HT1080 (cell line): Measurements from ENCODE around the gene HHATL. TPM values are rescaled to one million over a fixed set of nuclear protein-coding genes. Genes with fewer than 3 reads are reported as not detected.

Experiments used
- DNase-seq: peaks from one replicate; pipeline ENCODE4 v3.0.0-alpha.2; 2015; ENCODE audit warnings: low read depth
- total RNA-seq: library from RNA; depleted of rRNA; stranded (reverse); fragments of >200 nt; shearing (Covaris generic); gene quantifications from 2 replicates; pipeline ENCODE4 v1.2.3, GENCODE V29; 2014; rRNA removed

Gene HHATL
- total RNA-seq, 1 experiment from 2014 or later: not detected

DNA sequence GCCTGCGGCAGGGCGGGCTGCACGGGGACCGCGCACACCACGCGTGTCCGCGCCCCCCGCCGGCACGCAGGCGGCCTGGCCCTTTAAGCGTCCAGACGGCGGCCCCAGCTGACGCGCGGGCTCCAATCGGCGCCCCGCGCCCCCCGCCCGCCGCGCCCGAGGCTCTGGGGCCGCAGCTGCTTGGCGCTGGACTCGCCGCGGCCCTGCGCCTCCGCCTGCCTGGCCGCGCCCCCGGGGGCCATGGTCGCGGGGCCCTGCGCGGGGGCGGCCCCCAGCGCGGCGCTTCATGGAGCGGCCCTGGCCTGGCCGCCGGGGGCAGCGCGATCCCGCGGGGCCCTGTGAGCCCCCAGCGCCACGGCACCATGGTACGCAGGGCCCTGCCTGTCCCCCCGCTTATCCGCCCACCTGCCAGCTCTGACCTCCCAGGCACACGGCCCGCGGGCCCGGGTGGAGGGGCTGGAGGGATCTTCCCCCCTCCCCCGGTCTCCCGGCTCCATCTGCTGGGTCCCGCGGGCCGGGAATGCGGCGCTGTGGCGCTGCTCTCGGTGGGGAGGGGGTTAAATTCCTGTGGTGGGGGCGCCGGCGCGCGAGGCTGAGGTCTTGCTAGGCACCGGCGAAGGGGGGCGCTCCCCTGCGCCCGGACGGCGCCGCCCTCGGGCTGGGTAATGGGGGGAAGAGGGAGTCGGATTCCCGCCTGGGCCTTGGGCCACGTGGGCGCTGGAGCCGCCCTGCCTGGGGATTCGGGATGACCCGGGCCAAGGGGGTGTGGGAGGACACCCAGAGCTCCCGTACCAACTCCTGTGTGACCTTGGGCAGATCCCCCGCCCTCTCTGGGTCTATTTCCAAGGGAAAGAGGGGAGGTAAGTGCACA, 48.0 kb downstream of the HHATL start:
- DNase-seq: peak; percentile 50

- DNase-seq: peak; percentile 21
Measured at GRCh38 chr3:42653560-42654330, 48.9 kb downstream of the HHATL start, which contains the start of gene ZBTB47. Gene ZBTB47, plus strand, starts transcription at chr3:42653697. Its CDS starts 4,659 bp downstream, at chr3:42658356.

- peak; percentile 21 for DNase-seq
Measured at GRCh38 chr3:42653303-42653559, 49.4 kb downstream of the HHATL start.

DNA sequence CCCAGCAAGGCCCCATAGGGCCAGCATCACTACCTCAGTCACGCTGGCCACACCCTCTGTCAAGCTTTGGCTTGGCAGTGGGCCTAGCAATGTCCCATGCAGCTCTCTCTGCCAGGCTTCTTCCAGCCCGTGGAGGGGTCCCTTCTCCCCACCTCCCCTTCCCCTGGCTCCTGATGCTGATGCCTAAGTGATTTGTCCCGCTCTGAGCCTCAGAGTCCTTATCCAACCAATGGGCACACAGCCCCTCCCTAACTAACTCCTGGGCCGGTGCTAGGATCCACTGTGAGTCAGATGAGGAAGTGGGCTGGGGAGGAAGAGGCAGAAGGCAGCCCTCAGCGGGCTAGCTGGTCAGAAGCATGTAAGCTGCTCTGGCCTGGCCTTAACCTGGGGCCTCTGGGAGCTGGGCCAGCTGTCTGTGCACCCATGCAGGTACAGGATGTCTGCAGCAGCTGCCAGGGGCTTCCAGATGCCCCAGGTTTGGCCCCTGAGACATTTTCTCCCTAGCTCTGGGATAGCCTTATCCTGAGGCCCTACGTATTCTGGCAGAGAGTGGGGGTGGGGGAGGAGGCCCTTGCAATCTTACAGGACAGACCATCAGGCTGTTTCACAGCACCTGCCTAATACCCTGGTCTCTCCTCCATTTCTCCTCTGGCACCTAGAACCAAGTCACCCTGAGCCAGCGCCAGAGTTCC, 49.8 kb downstream of the HHATL start:
- DNase-seq: peak; percentile 93

GRCh38 chr3:42652251-42652610, 50.4 kb downstream of the HHATL start:
- DNase-seq: no peak

GRCh38 chr3:42651248-42652091, 51.1 kb downstream of the HHATL start:
- DNase-seq: peak; percentile 75

DNA sequence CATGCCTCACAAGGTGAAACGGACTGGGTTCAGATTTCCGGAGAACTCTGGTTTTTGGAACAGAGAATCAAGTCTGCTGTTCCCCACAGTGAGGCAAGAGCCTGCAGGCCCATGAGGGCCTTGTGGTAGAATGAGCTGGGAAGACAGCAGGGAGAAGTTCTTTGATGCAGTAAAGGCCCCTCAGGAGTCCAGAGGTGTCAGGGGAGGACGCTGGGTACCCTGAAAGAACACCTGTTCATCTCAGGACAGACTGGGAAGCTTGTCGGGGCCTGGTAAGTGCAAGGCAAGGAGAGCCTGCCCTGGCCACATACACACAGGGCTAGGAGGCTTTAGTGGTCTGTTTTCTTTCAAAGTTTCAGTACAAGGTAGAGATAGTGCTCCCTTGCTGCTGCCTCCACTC, 52.8 kb downstream of the HHATL start:
- no peak for DNase-seq

DNA sequence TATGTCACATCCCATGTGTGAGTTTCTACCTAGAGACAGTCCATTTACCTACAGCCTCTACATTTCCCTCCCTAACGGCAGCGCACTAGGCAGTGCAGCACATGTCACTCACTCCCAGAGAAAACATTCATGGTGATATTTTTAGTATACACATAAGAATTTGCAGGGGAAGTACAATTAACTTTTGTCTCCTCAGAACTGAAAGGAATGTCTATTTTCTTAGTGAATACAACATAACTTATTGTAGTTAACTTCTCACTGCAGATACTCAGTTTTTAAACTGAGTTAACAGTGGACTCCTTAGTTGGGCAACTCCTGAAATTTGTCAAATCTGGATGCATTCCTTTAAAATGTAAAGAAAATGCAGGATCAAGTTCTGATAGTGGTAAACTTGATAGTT, 53.6 kb downstream of the HHATL start:
- DNase-seq: no peak

DNA sequence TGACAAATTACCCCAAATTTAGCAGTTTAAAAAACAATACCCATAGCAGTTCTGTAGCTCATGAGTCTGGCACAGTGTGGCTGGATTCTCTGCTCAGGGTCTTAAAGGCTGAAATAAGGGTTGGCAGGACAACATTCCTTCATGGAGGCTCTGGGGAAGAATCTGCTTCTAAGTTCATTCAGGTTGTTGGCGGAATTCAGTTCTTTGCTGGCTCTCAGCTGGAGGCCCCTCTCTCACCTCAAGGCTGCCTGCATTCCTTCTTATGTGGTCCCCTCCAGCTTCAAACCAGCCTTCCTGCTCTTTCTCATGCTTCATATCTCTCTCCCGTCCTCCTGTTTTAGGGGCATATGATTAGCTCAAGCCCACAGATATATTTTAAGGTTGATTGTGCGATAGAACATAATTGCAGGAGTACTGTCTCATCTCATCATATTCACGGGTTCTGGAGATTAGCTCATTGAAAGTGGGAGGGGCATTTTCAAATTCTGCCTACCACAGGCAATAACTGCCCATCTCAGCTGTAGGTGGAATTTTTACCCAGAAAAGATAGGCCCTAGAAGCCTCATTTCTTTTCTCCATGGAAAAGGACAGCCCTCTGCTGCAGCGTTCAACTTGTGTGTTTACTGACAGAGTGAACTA, 54.7 kb downstream of the HHATL start:
- no peak for DNase-seq

Other genes starting within 250 kb of the HHATL start
- gene VIPR1, start 200.2 kb downstream of the HHATL start, total RNA-seq: not detected in 2 replicates
- 56.5 and 65.0 TPM in 2 replicates for gene SEC22C, start 120.8 kb downstream of the HHATL start, total RNA-seq
- gene SS18L2, start 111.9 kb downstream of the HHATL start, total RNA-seq: 45.1 and 45.3 TPM in 2 replicates
- gene NKTR, start 102.1 kb downstream of the HHATL start, total RNA-seq: 12.8 and 16.1 TPM in 2 replicates
- 13.0 and 16.4 TPM in 2 replicates for gene ZBTB47, start 49.1 kb downstream of the HHATL start, total RNA-seq
- not detected in 2 replicates for gene KLHL40, start 17.3 kb downstream of the HHATL start, total RNA-seq
- not detected in 2 replicates for gene CCDC13, start 70.5 kb upstream of the HHATL start, total RNA-seq
- 116 and 132 TPM in 2 replicates for gene HIGD1A, start 101.7 kb upstream of the HHATL start, total RNA-seq
- gene ACKR2, start 106.6 kb upstream of the HHATL start, total RNA-seq: not detected in 2 replicates
- gene CYP8B1, start 173.1 kb upstream of the HHATL start, total RNA-seq: not detected in 2 replicates
- 0.40 TPM in 1 of 2 replicates, not detected in the other for gene ZNF662, start 203.3 kb upstream of the HHATL start, total RNA-seq